Omental fat pad (tissue), 4 donors: ENCODE data around the gene CCDC137. TPM values are rescaled to one million over a fixed set of nuclear protein-coding genes. Genes with fewer than 3 reads are reported as not detected.

Source experiments
- ATAC-seq: fragments of 150-250 bp; one replicate; pipeline ENCODE4 v1.9.1; 2016; ENCODE audit warnings: mild to moderate bottlenecking, moderate library complexity; ENCODE audit not compliant: low FRiP score
- DNase-seq: peaks from one replicate; pipeline ENCODE4 v3.0.0-alpha.2; 2019; ENCODE audit warnings: low spot score
- CTCF ChIP-seq, 3 donors: fragments of 450-650 bp; IDR thresholded peaks; one replicate each; pipeline ENCODE4 v1.5.1; 2016 to 2017; ENCODE audit warnings: antibody characterized with exemption in 3 of 3, mild to moderate bottlenecking in 3 of 3, moderate library complexity in 2 of 3
- small RNA-seq: library from RNA; depleted of rRNA; stranded (forward); fragments of <200 nt; gene quantifications from one replicate; pipeline ENCODE3, GENCODE V24; 2016
- total RNA-seq, 4 donors: library from RNA; depleted of rRNA; stranded (reverse); fragments of >200 nt; gene quantifications; one replicate each; pipeline ENCODE4 v1.1.0, GENCODE V29; 2016

Gene CCDC137
- total RNA-seq, 4 donors from 2014 or later: 6.8 to 15.6 (median 9.4) TPM

- ATAC-seq (no peak), DNase-seq (no peak)
- no peak for TF ChIP-seq CTCF (IDR thresholded peaks at IDR 0.05)
Measured at GRCh38 chr17:81717766-81718089, 51.2 kb downstream of the CCDC137 start.

- no peak for TF ChIP-seq CTCF (IDR thresholded peaks at IDR 0.05)
- DNase-seq (no peak), ATAC-seq (no peak)
Measured at GRCh38 chr17:81719410-81720266, 53.1 kb downstream of the CCDC137 start.

GRCh38 chr17:81720267-81721071 lies 53.9 kb downstream of the CCDC137 start:
- no peak for TF ChIP-seq CTCF (IDR thresholded peaks at IDR 0.05)
- ATAC-seq (no peak), DNase-seq (no peak)

GRCh38 chr17:81722184-81723120 lies 55.9 kb downstream of the CCDC137 start:
- no peak for ATAC-seq
- TF ChIP-seq CTCF (IDR thresholded peaks at IDR 0.05): no peak
- no peak for DNase-seq

Small RNA genes lying within 50 kb of the gene (small RNA-seq; reads per million reads assigned to genes)
- gene MIR6786: not detected

Other genes with a start within 250 kb of the CCDC137 start
- 1,000 to 10,000 TPM; 1,930 to 4,437 (median 3,125) TPM for gene ACTG1, start 153.9 kb upstream of the CCDC137 start, total RNA-seq
- gene FSCN2, start 138.4 kb upstream of the CCDC137 start, total RNA-seq: under 1 TPM in 3 of 4 donors, not detected in 1; 0.31 to 0.95 (median 0.36) TPM
- gene FAAP100, start 114.4 kb upstream of the CCDC137 start, total RNA-seq: 10 to 100 TPM; 13.9 to 28.0 (median 22.8) TPM
- 10 to 100 TPM; 58.9 to 87.7 (median 70.8) TPM for gene NPLOC4, start 29.6 kb upstream of the CCDC137 start, total RNA-seq
- 1 to 10 TPM in 1 of 4 donors, under 1 TPM in 2, not detected in 1; 0.47 to 1.0 (median 0.48) TPM for gene TSPAN10, start 29.5 kb upstream of the CCDC137 start, total RNA-seq
- gene PDE6G, start 10.2 kb upstream of the CCDC137 start, total RNA-seq: 1 to 10 TPM in 1 of 4 donors, not detected in 3; 2.9 TPM
- 10 to 100 TPM; 18.4 to 26.5 (median 21.6) TPM for gene OXLD1, start 132 bp upstream of the CCDC137 start, total RNA-seq
- 10 to 100 TPM; 18.8 to 28.8 (median 26.9) TPM for gene ARL16, start 17.1 kb downstream of the CCDC137 start, total RNA-seq
- gene HGS, start 17.3 kb downstream of the CCDC137 start, total RNA-seq: 100 to 1,000 TPM in 1 of 4 donors, 10 to 100 TPM in 3; 54.0 to 117 (median 66.9) TPM
- gene MRPL12, start 36.6 kb downstream of the CCDC137 start, total RNA-seq: 10 to 100 TPM; 31.4 to 55.8 (median 49.2) TPM
- gene SLC25A10, start 45.5 kb downstream of the CCDC137 start, total RNA-seq: 10 to 100 TPM; 11.4 to 22.4 (median 14.0) TPM
- not detected for gene GCGR, start 137.4 kb downstream of the CCDC137 start, total RNA-seq
- gene MCRIP1, start 166.6 kb downstream of the CCDC137 start, total RNA-seq: 10 to 100 TPM; 49.6 to 78.5 (median 57.2) TPM
- under 1 TPM in 1 of 4 donors, not detected in 3; 0.65 TPM for gene PPP1R27, start 168.3 kb downstream of the CCDC137 start, total RNA-seq
- 100 to 1,000 TPM; 366 to 725 (median 608) TPM for gene P4HB, start 193.8 kb downstream of the CCDC137 start, total RNA-seq
- 100 to 1,000 TPM; 125 to 250 (median 161) TPM for gene ARHGDIA, start 204.6 kb downstream of the CCDC137 start, total RNA-seq
- 10 to 100 TPM; 31.5 to 80.7 (median 41.6) TPM for gene ALYREF, start 224.8 kb downstream of the CCDC137 start, total RNA-seq
- gene ANAPC11, start 225.0 kb downstream of the CCDC137 start, total RNA-seq: 100 to 1,000 TPM in 3 of 4 donors, 10 to 100 TPM in 1; 82.3 to 152 (median 114) TPM
- 1 to 10 TPM in 1 of 4 donors, not detected in 3; 1.4 TPM for gene NPB, start 235.5 kb downstream of the CCDC137 start, total RNA-seq
- gene PCYT2, start 244.7 kb downstream of the CCDC137 start, total RNA-seq: 10 to 100 TPM; 36.5 to 64.7 (median 45.5) TPM